ENCODE results near the gene NPAS3.

Gene NPAS3

GRCh38 chr14:33323979-33324378 is 385.3 kb downstream of the NPAS3 start:
- DNase-seq (ENCODE audit: low read depth, low spot score) = no peak

GRCh38 chr14:33331176-33331949 is 392.7 kb downstream of the NPAS3 start:
- no peak for DNase-seq (ENCODE audit: low read depth, low spot score)

- no peak for DNase-seq (ENCODE audit: low read depth, low spot score)
These were observed 393.8 kb downstream of the NPAS3 start for GRCh38 chr14:33332497-33332896.

GRCh38 chr14:33335366-33335765 is 396.7 kb downstream of the NPAS3 start:
- no peak for DNase-seq (ENCODE audit: low read depth, low spot score)

GRCh38 chr14:33342299-33342974 is 403.8 kb downstream of the NPAS3 start:
- DNase-seq (ENCODE audit: low read depth, low spot score) = no peak

- no peak for DNase-seq (ENCODE audit: low read depth, low spot score)
These were observed 404.3 kb downstream of the NPAS3 start for GRCh38 chr14:33343016-33343415.

- no peak for DNase-seq (ENCODE audit: low read depth, low spot score)
These were observed 409.1 kb downstream of the NPAS3 start for GRCh38 chr14:33347796-33348195.

- no peak for DNase-seq (ENCODE audit: low read depth, low spot score)
These were observed 409.8 kb downstream of the NPAS3 start for GRCh38 chr14:33348510-33348909.

- no peak for DNase-seq (ENCODE audit: low read depth, low spot score)
These were observed 411.2 kb downstream of the NPAS3 start for GRCh38 chr14:33349871-33350270.

- no peak for DNase-seq (ENCODE audit: low read depth, low spot score)
These were observed 411.8 kb downstream of the NPAS3 start for GRCh38 chr14:33350366-33350990.

- no peak for DNase-seq (ENCODE audit: low read depth, low spot score)
These were observed 414.1 kb downstream of the NPAS3 start for GRCh38 chr14:33352821-33353220.

- DNase-seq (ENCODE audit: low read depth, low spot score) = no peak
These were observed 417.5 kb downstream of the NPAS3 start for GRCh38 chr14:33356181-33356580.

GRCh38 chr14:33357225-33358010 is 418.7 kb downstream of the NPAS3 start:
- DNase-seq (ENCODE audit: low read depth, low spot score) = no peak

GRCh38 chr14:33359288-33359881 is 420.7 kb downstream of the NPAS3 start:
- no peak for DNase-seq (ENCODE audit: low read depth, low spot score)

- DNase-seq (ENCODE audit: low read depth, low spot score) = no peak
These were observed 424.3 kb downstream of the NPAS3 start for GRCh38 chr14:33362934-33363333.

- no peak for DNase-seq (ENCODE audit: low read depth, low spot score)
These were observed 425.0 kb downstream of the NPAS3 start for GRCh38 chr14:33363682-33364081.

GRCh38 chr14:33364466-33364865 is 425.8 kb downstream of the NPAS3 start:
- no peak for DNase-seq (ENCODE audit: low read depth, low spot score)

- no peak for DNase-seq (ENCODE audit: low read depth, low spot score)
These were observed 430.4 kb downstream of the NPAS3 start for GRCh38 chr14:33369041-33369440.

GRCh38 chr14:33369972-33370371 is 431.3 kb downstream of the NPAS3 start:
- DNase-seq (ENCODE audit: low read depth, low spot score) = no peak

GRCh38 chr14:33370426-33370825 is 431.7 kb downstream of the NPAS3 start:
- no peak for DNase-seq (ENCODE audit: low read depth, low spot score)

GRCh38 chr14:33375196-33375595 is 436.5 kb downstream of the NPAS3 start:
- no peak for DNase-seq (ENCODE audit: low read depth, low spot score)

GRCh38 chr14:33375786-33376185 is 437.1 kb downstream of the NPAS3 start:
- DNase-seq (ENCODE audit: low read depth, low spot score) = no peak

All from activated naive CD8-positive, alpha-beta T cell treated with anti-CD3 and anti-CD28 coated beads, Interleukin-2, amount 50 U/mL, for 16 hours (primary cell).